NCI-H82 (cell line): ENCODE data around the gene TCF12.

Source experiments
- DNase-seq: peaks from one replicate; lab custom pipeline; 2025; lab: John Stamatoyannopoulos, UW

TCF12 gene

GRCh38 chr15:57217778-57218598 lies 299.5 kb downstream of the TCF12 start:
- DNase-seq: peak; percentile 60

GRCh38 chr15:57218826-57219576 lies 300.6 kb downstream of the TCF12 start:
- DNase-seq: peak; percentile 98

GRCh38 chr15:57220205-57220604 lies 301.8 kb downstream of the TCF12 start:
- DNase-seq: peak; percentile 60

DNA sequence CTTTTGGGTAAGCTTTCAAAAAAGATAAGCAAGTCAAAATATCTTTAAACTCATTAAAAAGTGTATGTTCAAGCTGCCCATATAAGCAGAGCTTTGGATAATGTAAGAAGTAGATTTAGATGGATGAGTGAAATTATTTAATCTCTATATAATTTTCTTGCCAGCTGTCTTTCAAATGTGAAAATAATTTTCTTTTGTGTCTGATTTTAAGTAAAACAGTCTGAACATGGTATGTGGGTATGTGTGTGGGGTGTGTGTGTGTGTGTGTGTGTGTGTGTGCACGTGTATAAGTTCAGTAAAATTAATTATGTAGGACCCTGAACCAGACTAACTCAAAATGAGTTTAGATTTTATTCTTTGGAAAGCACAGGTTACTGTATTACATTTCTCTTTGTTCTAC lies 302.7 kb downstream of the TCF12 start:
- DNase-seq: peak; percentile 41

DNA sequence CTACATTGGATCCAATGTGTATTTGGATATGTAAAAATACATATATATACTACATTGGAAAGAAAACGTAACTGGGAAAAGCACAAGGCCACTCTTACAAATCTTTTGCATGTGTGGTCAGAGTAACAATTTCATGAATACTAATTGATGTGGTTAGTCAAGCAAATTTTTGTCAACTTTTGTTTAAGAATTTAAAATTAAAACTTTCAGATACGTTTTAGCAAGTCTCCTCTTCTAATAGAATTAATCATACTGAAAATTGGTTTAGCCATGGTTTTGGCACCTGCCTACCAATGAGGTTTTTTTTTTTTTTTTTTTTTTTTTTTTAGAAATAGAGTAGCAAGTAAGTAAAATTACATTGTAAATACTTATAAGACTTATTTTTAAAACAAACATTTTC lies 304.9 kb downstream of the TCF12 start:
- DNase-seq: no peak

DNA sequence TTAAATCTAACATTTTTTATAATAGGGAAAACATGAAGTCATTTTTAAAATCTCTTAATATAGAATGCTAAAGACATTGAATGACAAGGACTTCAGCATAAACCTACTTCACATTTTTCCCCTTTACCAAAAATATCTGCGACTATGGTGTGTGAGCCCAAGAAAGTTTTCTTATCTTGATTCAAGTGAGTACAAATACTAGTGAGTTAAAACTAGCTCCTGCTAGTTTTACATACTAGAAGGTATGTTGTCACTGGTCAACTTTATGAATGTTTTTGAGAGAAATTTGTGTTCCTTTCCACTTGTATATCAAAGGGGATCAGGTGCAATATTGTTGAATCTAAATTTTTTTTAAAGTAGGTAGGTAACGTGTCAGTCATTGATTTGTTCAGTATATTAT lies 305.4 kb downstream of the TCF12 start:
- no peak for DNase-seq

- no peak for DNase-seq
Measured at GRCh38 chr15:57224664-57225063, 306.2 kb downstream of the TCF12 start.

- DNase-seq: peak; percentile 10
Measured at GRCh38 chr15:57227166-57227565, 308.7 kb downstream of the TCF12 start.

- no peak for DNase-seq
Measured at GRCh38 chr15:57227899-57228298, 309.5 kb downstream of the TCF12 start.

DNA sequence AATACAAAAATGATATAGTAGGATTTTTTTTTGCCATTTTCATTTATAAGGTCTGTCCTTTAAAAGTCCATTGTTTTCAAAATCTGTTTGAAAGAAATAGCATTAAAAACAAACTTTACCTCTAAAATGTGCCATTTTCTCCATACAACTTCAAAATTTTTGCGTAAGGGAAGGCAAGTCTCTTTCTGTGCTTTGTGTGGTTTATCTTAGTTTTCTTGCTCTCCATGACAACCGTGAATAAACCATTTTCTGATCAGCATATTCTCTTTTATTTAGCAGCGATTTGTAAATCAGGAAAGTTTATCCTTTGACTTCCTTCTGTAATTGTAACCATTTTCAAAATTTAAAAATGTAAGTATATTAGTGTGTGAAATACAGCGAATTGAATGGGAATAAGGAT lies 310.0 kb downstream of the TCF12 start:
- no peak for DNase-seq

GRCh38 chr15:57229051-57229450 lies 310.6 kb downstream of the TCF12 start:
- no peak for DNase-seq

GRCh38 chr15:57231559-57231958 lies 313.1 kb downstream of the TCF12 start:
- no peak for DNase-seq

DNA sequence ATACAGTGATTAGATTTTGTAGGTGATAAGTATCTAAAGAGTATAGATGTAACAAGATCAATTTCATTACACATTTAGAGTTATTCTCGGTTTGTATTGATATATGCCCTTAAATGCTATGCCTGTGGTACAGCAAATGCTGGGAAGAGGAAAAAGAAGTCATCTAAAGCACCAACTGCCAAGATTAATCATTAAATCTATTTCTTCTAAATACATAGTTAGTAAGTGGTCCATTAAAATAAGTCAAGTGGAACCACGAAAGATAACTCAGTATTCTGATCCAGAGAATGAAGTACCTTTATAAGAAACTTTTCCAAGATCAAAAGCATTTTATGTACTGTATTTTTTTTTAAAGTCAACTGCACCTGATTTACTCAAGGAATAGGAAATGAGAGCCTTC lies 315.7 kb downstream of the TCF12 start:
- no peak for DNase-seq

- DNase-seq: peak; percentile 49
Measured at GRCh38 chr15:57235186-57235585, 316.7 kb downstream of the TCF12 start.

DNA sequence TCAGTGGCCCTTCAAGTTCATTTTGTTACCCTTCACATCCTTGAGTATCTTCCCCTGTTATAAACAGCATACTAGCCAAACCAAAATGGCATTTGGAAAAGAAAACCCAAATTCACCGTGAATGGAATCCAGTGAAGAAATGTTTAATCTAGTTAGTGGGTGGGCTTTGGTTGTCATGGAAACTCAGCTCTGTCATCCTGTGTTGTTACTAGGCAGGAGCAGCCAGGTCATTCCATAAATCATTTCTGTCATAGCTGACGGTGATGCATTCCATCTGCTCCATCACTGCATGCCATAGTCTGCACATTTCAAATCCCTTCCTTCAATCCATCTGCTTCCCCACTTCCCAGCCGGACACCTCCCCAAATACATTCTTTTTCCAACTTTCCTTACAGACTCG lies 317.4 kb downstream of the TCF12 start:
- DNase-seq: peak; percentile 73

DNA sequence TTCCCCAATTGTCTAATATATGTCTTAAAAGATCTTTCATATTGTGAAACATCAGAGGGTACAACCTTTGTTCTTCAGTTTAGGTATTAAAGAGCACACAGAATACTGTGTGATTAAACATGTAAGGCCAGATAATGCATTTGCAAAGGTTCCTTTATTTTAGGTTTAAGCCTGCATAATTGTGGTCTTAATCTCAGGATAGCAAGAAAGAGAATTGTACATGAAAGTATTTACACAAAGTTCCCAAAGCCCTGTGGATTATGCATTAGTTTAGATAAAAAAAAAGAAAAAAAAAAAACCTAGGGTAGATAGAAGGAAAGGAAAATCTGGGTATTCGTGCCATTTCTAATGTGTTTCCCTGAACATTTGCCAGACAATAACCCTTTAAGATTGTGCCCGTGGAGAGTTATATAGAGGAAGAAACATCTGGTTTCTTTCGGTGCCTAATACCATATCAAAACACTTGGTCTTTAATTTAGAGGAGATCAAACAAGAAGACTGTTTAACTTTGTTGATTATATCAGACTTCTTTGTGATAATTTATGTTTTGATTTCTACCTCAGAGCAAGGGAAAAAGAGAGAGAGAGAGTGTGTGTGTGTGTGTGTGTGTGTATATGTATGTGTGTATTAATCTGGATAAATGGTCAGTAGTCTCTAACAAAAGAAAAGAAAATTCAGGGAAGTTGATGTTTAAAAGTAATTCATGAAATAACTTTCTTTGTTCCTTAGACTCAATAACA lies 318.3 kb downstream of the TCF12 start:
- DNase-seq: no peak

DNA sequence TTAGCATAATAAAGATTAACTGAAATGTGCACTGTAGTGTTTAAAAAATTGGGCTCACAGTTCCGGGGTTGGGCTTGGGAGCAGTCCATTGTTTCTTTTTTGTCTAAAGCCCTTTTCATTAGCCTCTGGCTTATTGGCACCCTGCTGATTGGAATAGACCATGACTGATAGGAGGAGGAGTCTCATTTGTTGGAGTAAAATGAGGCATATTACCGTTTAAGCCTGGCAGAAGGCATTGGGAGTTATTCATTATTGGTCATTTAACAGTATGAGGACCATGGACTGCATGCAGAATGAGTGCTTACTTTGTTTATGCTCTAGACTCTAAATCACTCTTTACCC lies 318.8 kb downstream of the TCF12 start:
- no peak for DNase-seq

DNA sequence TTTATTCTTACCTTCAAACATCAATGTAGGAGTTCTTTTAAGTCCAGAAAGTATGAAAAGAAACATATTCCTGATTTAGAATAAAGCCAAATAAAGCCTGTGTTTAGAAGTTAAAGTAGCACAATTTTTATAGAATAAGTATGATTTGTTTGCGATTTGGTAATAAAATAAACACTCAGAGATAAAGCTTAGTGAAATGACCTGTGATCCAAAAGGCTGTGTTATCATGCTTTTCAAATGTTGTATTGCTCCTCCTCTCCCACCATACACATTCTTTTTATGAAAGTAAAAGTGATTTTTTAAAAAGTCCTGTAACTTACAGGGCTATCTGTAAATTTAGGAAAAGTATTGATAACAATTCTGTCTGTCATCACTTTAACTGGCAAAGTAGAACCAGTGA lies 319.2 kb downstream of the TCF12 start:
- DNase-seq: no peak

- peak; percentile 50 for DNase-seq
Measured at GRCh38 chr15:57245130-57245529, 326.7 kb downstream of the TCF12 start.

- no peak for DNase-seq
Measured at GRCh38 chr15:57245714-57246113, 327.3 kb downstream of the TCF12 start.

DNA sequence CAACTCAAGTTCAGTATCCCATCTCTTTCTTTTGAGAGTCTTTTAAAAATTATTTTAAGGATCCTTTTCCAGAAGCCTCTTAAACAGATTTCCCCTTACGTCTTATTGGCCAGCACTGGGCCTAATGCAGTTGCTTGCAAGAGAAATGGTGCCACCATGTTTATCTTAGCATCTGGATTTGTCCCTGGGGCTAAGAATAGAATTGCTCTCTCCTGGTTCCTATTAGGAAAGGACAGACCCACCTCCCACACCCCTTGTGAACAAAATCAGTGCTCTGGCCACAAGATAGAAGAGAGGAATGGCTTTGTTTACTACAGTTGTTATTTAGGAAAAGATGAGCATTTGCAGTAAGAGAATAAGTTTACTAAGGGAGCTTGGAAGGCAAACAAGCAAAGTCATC lies 329.6 kb downstream of the TCF12 start:
- no peak for DNase-seq

- DNase-seq: no peak
Measured at GRCh38 chr15:57251308-57251707, 332.9 kb downstream of the TCF12 start.

GRCh38 chr15:57251941-57252340 lies 333.5 kb downstream of the TCF12 start:
- DNase-seq: no peak
